GM13977 (cell line): ENCODE measurements around the gene PLB1.

Experiments used
- DNase-seq: peaks from one replicate; pipeline ENCODE4 v3.0.0; 2012; ENCODE audit warnings: low spot score
- in situ Hi-C: fragments of 300-500 bp; cut with MboI; formaldehyde crosslinking; loops from one replicate; pipeline ENCODE4 v1.12.0; 2022; ENCODE audit warnings: low sequenced_read_pairs, low pct_unique_long_range_greater_than_20kb, mixed read lengths, inconsistent platforms; ENCODE audit not compliant: unreplicated experiment
- TF ChIP-seq, protein P1 (sequence below): IDR thresholded peaks from 2 replicates; pipeline ENCODE4 v1.5.1; 2012; ENCODE audit warnings: mild to moderate bottlenecking, control low read depth; ENCODE audit not compliant: insufficient read depth; ENCODE audit errors: extremely low read depth, missing control alignments

The PLB1 gene

GRCh38 chr2:28658369-28658768, 162.5 kb downstream of the PLB1 start:
- in situ Hi-C loops, result no loop called here
- no peak for DNase-seq
- TF ChIP-seq, protein P1, sequence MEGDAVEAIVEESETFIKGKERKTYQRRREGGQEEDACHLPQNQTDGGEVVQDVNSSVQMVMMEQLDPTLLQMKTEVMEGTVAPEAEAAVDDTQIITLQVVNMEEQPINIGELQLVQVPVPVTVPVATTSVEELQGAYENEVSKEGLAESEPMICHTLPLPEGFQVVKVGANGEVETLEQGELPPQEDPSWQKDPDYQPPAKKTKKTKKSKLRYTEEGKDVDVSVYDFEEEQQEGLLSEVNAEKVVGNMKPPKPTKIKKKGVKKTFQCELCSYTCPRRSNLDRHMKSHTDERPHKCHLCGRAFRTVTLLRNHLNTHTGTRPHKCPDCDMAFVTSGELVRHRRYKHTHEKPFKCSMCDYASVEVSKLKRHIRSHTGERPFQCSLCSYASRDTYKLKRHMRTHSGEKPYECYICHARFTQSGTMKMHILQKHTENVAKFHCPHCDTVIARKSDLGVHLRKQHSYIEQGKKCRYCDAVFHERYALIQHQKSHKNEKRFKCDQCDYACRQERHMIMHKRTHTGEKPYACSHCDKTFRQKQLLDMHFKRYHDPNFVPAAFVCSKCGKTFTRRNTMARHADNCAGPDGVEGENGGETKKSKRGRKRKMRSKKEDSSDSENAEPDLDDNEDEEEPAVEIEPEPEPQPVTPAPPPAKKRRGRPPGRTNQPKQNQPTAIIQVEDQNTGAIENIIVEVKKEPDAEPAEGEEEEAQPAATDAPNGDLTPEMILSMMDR, result no peak

DNA sequence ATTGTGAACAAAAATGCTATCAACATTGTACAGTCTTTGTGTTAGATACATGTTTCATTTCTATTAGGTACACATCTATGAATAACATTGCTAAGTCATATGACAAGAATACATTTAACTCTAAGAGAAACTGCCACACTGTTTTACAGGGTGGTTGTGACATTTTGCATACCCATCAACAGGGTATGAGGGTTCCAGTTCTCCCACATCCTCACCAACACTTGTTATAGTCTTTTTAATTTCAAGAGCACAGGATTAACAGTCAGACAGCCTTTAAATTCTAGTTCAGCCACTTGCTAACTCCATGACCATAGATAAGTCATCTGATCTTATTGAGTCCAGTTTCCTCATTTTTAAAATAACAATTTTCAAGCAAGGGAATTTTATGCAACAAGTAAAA, 163.3 kb downstream of the PLB1 start:
- in situ Hi-C loops, result no loop called here
- TF ChIP-seq, protein P1, result no peak
- DNase-seq, result no peak

DNA sequence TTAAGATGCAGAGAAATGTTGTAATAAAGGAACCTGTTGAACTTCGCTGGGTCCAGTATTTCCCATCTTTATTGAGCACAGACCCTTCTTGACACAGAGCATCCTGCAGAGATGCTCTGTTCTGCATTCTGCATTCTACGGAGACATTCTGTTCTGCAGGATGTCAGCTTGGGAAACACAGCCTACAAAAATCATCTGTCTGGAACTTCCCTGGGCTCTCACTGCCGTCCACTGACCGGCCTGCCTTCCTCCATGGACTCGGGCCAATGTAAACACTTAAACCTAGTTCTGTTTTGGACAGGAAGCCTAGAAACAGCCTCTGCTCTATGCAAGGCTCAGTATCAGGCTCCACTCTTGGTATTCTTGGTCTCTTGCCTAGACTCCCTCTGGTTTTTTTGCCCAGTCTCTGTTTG, 165.7 kb downstream of the PLB1 start:
- in situ Hi-C loops, result no loop called here
- TF ChIP-seq, protein P1, result no peak
- no peak for DNase-seq

DNA sequence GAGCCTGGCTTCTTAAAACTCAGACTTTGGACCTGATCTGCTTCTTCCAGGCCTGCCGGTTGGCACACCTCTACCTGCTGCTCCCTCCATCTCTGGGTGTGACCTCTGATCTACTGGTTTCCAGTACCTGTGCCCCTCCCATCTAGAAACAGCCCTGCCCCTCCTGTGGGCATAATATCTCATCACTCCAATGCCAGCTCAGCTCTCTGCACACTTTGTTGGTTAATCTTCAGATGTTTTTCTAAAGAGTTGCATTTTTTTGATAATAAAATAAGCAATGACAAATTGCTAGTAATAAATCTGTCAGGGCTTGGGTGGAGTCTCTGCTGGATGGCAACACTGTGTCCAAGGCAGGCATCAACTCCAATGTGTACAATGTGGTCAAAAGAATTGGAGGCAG, 166.2 kb downstream of the PLB1 start:
- in situ Hi-C loops, result no loop called here
- no peak for DNase-seq
- TF ChIP-seq, protein P1, result no peak

- in situ Hi-C loops, result no loop called here
- no peak for DNase-seq
- TF ChIP-seq, protein P1, result no peak
Measured at GRCh38 chr2:28662468-28663181, 166.8 kb downstream of the PLB1 start.

DNA sequence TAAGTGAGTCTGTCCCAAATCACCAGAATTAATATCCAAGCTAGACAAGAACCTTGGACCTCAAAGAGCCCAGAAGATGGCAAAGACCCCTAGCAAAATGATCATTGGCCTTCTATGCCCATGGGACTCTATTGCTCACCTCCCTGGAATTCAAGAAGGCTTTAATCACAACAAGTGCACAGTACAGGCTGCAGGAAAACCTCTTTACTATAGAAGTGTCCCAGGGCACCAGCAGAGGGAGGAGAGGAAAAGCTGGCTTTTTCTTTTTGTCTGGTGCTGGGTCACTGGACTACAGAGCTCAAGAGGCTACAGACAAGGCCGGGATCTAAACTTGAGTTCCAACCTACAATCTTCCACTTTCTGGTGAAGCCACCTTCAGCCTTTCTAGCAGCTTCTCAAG, 167.5 kb downstream of the PLB1 start:
- in situ Hi-C loops, result no loop called here
- no peak for DNase-seq
- TF ChIP-seq, protein P1, result no peak
